GM19372 (cell line): Measurements from ENCODE around the gene BBLN.

Experiments
- ATAC-seq: cut with Tn5 transposase; IDR thresholded peaks from one replicate; pipeline ENCODE4 v1.9.1; 2021; ENCODE audit warnings: mild to moderate bottlenecking, low read depth, moderate library complexity; ENCODE audit not compliant: unreplicated experiment

Gene BBLN

DNA sequence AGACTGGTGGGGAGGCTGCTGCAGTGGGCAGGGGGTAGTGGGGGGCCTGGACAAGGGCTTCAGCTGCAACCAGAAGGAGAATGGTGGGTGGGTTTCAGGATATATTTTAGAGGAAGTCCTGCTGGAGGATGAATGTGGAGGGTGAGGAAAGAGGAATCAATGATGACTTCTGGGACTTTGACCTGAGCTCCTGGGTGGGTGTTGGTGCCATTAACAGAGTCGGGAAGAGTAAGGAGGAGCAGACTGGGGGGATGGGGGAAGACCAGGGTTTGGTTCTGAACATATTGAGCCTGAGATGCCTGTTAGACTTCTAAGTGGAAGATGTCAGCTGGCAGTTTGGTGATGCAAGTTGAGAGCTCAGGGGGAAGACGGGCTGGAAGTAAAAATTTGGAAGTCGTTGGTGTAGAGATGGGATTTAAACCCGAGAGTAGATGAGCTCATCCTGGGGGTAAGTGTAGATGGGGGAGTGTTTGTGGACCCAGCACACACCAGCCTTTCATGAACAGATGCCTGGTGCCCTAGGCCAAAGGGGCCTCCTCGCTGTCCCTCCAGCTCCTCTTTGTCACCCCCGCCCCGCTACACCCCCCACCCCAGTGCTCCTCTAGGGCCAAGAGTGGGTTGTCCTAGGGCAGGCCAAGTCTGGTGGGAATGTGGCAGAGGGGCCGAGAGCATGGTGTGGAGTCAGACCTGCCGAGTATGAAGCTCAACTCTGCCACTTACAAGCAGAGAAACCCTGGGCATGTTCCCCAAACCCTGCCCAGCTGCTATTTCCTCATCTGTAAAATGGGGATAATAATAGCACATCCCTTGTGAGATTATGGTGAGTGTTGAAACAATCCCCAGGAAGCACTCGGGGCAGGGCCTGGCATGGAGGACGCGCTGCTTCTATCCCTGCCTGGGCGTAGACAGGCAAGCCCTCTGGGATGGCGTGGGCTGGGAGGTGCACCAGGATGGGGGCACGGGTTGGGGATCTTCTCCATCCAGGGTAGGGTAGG, 47.1 kb downstream of the BBLN start:
- ATAC-seq = no peak

DNA sequence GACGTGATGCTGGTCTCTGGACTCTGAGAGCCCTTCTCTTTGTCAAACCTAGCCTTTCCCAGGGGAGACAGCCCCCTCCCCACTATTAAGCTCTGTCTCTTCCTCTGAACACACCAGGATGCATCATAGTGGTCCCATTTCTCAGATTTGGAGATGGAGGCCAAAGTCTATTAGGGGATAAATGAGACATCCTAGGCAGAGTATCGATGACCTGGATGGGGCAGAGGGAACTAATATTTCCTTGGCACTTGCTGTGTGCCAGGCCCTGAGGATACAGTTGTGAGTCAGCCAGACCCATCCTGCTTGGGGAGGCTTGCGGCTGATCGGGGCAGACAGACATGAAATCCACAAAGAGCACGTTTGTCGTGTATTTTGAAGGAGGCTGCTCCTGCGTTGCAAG, 48.3 kb downstream of the BBLN start:
- ATAC-seq = no peak

DNA sequence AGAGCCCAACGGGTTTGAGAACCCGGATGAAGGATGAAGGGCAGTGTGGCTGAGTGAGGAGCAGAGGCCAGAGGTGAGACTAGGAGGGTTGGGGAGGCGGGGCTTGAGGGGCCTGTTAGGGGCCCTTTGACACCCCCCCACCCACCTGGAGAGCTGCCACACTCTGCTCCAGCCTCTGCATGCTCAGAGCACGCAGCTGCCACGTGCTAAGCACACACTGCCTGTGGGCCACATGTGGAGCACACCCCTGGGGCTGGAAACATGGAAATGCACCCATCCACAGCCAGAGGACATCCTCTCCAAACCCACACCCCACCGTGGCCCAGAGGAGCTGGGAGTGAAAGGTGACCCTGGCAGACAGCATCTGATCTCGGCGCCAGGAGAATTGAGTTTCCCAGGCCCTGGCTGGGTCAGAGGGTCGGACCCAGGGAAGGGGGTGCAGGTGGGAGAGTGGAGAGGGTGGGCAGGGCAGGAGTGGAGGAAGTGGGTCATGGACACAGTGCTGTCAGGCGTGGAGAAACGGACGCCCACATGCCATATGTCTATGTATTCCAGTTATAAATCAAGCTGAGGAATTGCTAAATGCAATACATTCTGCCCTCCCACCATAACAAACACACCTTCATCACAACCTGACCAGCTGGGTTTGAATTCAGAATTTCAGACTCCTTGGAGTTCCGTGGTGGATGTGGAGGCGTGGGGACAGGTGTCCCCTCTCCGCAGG, 49.0 kb downstream of the BBLN start:
- no peak for ATAC-seq

DNA sequence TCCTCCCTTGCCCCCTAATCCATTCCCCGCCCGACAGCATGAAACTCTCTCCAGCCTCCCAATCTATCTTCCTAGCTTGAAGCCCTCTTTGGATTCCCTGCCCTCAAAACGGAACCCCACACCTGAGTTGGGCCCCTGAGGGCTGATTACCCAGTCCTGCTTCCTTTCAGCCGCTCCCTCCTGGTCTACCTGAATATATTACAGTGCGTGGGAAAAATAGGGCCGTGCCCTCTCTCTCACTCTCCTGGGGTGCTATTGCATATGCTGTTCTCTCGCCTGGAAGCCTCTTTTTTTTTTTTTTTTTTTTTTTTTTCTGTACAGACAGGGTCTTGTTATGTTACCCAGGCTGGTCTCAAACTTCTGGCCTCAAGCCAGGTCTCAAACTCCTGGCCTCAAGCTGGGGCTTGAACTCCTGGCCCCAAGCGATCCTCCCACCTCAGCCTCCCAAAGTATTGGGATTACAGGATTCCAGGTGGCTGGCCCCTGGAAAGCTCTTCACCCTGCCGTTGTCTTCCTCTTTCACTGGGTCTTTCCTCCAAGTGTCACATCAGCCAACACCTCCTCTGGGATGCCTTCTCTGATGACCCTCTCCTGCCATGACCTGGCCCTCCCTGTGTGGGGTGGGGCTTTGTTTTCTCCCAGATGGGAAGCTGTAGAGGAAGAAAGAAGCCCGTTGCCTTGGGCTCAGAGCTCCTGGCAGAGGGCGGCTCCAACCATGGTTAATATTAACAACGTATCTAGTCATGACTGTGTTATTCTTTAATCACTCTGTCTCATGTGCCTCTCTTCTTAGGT, 51.3 kb downstream of the BBLN start:
- no peak for ATAC-seq

DNA sequence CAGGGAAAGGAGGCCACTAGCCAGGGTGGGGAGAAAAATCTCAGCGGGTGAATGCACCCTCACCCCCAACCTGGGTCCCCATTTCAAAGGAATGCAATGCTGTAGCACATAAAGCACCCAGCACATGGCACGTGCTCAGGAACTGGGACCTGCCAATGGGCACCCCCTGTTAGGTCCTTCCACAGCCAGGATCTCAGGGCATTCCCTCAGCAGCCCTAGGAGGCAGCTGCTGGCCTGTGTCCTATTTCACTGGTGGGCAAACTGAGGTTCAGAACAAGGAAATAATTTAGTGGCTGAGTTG, 51.9 kb downstream of the BBLN start:
- no peak for ATAC-seq
